Endodermal cell (in vitro differentiated cells): Measurements from ENCODE around the gene NDUFA7. TPM values are rescaled to one million over a fixed set of nuclear protein-coding genes. Genes with fewer than 3 reads are reported as not detected.
"Not testable (repeated sequence)": the region's sequence is repeated elsewhere in the genome, so short reads cannot be mapped to it uniquely, and the experiment has no call there.

Experiments used
- DNase-seq: peaks from one replicate; pipeline ENCODE4 v3.0.0-alpha.2; 2017
- H3K27ac ChIP-seq: 2 replicates; pipeline ENCODE4 v1.5.1; 2013; ENCODE audit warnings: mild to moderate bottlenecking, low read depth, low read length, moderate library complexity
- H3K27me3 ChIP-seq: 2 replicates; pipeline ENCODE4 v1.6.1; 2013; ENCODE audit warnings: mild to moderate bottlenecking, low read length, moderate library complexity; ENCODE audit not compliant: insufficient read depth, control insufficient read depth, poor library complexity, severe bottlenecking
- H3K36me3 ChIP-seq: 2 replicates; pipeline ENCODE4 v1.7.0; 2013; ENCODE audit warnings: mild to moderate bottlenecking, low read length, moderate library complexity; ENCODE audit not compliant: control insufficient read depth, insufficient read depth
- H3K4me1 ChIP-seq: one replicate; pipeline ENCODE4 v1.7.0; 2013; ENCODE audit warnings: low read length; ENCODE audit not compliant: control insufficient read depth, insufficient read depth
- H3K4me3 ChIP-seq: 2 replicates; pipeline ENCODE4 v1.5.1; 2013; ENCODE audit warnings: mild to moderate bottlenecking, low read length, moderate library complexity
- H3K9ac ChIP-seq: 2 replicates; pipeline ENCODE4 v1.6.1; 2013; ENCODE audit warnings: mild to moderate bottlenecking, low read length, moderate library complexity; ENCODE audit not compliant: poor library complexity, severe bottlenecking; ENCODE audit errors: extremely low read depth
- H3K9me3 ChIP-seq: 2 replicates; pipeline ENCODE4 v1.6.1; 2013; ENCODE audit warnings: mild to moderate bottlenecking, low read length, moderate library complexity; ENCODE audit not compliant: control insufficient read depth
- H3K27ac Mint-ChIP-seq: 2 replicates; pipeline ENCODE4 v1.8.0; 2020; ENCODE audit warnings: mixed read lengths
- H3K27me3 Mint-ChIP-seq: 2 replicates; pipeline ENCODE4 v1.8.0; 2021; ENCODE audit warnings: mild to moderate bottlenecking, mixed read lengths; ENCODE audit not compliant: insufficient read depth
- H3K36me3 Mint-ChIP-seq: 2 replicates; pipeline ENCODE4 v1.8.0; 2020; ENCODE audit warnings: low read depth, mixed read lengths
- H3K4me1 Mint-ChIP-seq: 2 replicates; pipeline ENCODE4 v1.8.0; 2020; ENCODE audit warnings: mixed read lengths
- H3K4me3 Mint-ChIP-seq: 2 replicates; pipeline ENCODE4 v1.8.0; 2020; ENCODE audit warnings: mild to moderate bottlenecking, moderate library complexity, mixed read lengths
- H3K9me3 Mint-ChIP-seq: 2 replicates; pipeline ENCODE4 v1.8.0; 2020; ENCODE audit warnings: mild to moderate bottlenecking, mixed read lengths
- WGBS, 2 experiments: methylation state at CpG; one replicate each; pipeline versions ENCODE4 v1.1.5 to v1.1.7; 2013; ENCODE audit warnings: missing lambda C conversion rate in 2 of 2, mixed read lengths in 1 of 2; ENCODE audit not compliant: insufficient coverage in 1 of 2, insufficient read length in 1 of 2; 5-methylcytosine and 5-hydroxymethylcytosine counted together
- total RNA-seq, 2 donors: library from RNA; stranded (reverse); fragmentation: NEBNext Ultra II Directional in 1 of 2; extraction: Animal tissue kit (Norgen Biotek cat#: 25700) in 1 of 2; gene quantifications; 2 replicates in 1 of 2; 3 replicates in 1 of 2; pipeline ENCODE4 v1.2.1, GENCODE V29; 2021
- TF ChIP-seq, protein P1 (sequence below): fragments of 200-600 bp; sonication (generic); conservative IDR thresholded peaks from 2 replicates; pipeline ENCODE4 v1.5.0; 2021; ENCODE audit warnings: antibody characterized with exemption, mild to moderate bottlenecking

The NDUFA7 gene
- total RNA-seq, 2 donors from 2014 or later, result 75.7 to 86.2 TPM

- Histone ChIP-seq H3K4me1 (no peaks in the 10 kb centered on the region), H3K36me3 (no peaks in the 10 kb centered on the region), H3K4me3 (peak within 1 kb of the TSS; percentile 75), H3K27me3 (peaks cover 20% of the 10 kb centered on the region), H3K9me3 (no peaks in the 10 kb centered on the region), H3K27ac (no peak within 1 kb of the TSS), H3K9ac (no peak within 1 kb of the TSS)
- 12 to 15% methylated on average over 28 to 65 of the region's 65 CpGs for WGBS, 2 experiments
- peak; percentile 100 for DNase-seq
- TF ChIP-seq, protein P1, sequence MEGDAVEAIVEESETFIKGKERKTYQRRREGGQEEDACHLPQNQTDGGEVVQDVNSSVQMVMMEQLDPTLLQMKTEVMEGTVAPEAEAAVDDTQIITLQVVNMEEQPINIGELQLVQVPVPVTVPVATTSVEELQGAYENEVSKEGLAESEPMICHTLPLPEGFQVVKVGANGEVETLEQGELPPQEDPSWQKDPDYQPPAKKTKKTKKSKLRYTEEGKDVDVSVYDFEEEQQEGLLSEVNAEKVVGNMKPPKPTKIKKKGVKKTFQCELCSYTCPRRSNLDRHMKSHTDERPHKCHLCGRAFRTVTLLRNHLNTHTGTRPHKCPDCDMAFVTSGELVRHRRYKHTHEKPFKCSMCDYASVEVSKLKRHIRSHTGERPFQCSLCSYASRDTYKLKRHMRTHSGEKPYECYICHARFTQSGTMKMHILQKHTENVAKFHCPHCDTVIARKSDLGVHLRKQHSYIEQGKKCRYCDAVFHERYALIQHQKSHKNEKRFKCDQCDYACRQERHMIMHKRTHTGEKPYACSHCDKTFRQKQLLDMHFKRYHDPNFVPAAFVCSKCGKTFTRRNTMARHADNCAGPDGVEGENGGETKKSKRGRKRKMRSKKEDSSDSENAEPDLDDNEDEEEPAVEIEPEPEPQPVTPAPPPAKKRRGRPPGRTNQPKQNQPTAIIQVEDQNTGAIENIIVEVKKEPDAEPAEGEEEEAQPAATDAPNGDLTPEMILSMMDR, result no peak
- no peaks in the 10 kb centered on the region for H3K9me3 Mint-ChIP-seq
- peaks cover 36% of the 10 kb centered on the region for H3K27me3 Mint-ChIP-seq
- H3K27ac Mint-ChIP-seq, result no peak within 1 kb of the TSS
- no peaks in the 10 kb centered on the region for H3K36me3 Mint-ChIP-seq
- H3K4me3 Mint-ChIP-seq, result peak within 1 kb of the TSS; percentile 56
- H3K4me1 Mint-ChIP-seq, result peaks cover 4% of the 10 kb centered on the region
Measured at GRCh38 chr19:8342684-8343482, 21.7 kb upstream of the NDUFA7 start, which contains the start of gene KANK3. KANK3 (minus strand) TSS chr19:8343262; CDS start chr19:8337828, 5,434 bp downstream.

GRCh38 chr19:8342316-8342683 lies 21.1 kb upstream of the NDUFA7 start:
- no peaks in the 10 kb centered on the region for H3K36me3 ChIP-seq
- no peak overlapping the region for H3K27ac ChIP-seq
- peak; percentile 66 for DNase-seq
- H3K4me3 ChIP-seq, result no peak overlapping the region
- H3K4me1 ChIP-seq, result no peaks in the 10 kb centered on the region
- no peak overlapping the region for H3K9ac ChIP-seq
- peaks cover 4% of the 10 kb centered on the region for H3K4me1 Mint-ChIP-seq
- H3K27me3 Mint-ChIP-seq, result peaks cover 42% of the 10 kb centered on the region
- H3K36me3 Mint-ChIP-seq, result no peaks in the 10 kb centered on the region
- no peak overlapping the region for H3K27ac Mint-ChIP-seq
- H3K9me3 ChIP-seq, result no peaks in the 10 kb centered on the region
- H3K27me3 ChIP-seq, result peaks cover 20% of the 10 kb centered on the region
- H3K4me3 Mint-ChIP-seq, result peak overlapping the region; percentile 56
- 47 to 57% methylated on average over 4 to 14 of the region's 14 CpGs for WGBS, 2 experiments
- TF ChIP-seq, protein P1, result no peak
- H3K9me3 Mint-ChIP-seq, result no peaks in the 10 kb centered on the region

DNA sequence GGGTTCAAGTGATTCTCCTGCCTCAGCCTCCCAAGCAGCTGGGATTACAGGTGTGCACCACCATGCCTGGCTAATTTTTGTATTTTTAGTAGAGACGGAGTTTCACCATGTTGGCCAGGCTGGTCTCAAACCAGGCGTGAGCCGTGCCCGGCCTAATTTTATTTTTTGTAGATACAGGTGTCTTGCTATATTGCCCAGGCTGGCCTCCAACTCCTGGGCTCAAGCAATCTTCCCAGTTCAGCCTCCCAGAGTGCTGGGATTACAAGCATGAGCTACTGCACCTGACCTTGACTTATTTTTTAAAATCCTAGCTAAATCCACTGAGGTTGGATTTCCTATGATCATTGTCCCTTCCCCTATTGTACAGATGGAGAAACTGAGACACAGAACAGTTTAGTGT lies 20.3 kb upstream of the NDUFA7 start:
- not testable (repeated sequence) for H3K4me3 Mint-ChIP-seq
- peaks cover 50% of the 10 kb centered on the region for H3K27me3 Mint-ChIP-seq

More for the DNA sequence above, 20.3 kb upstream of the NDUFA7 start:
- peaks cover 23% of the 10 kb centered on the region for H3K27me3 ChIP-seq
- H3K36me3 Mint-ChIP-seq, H3K27ac Mint-ChIP-seq, H3K4me3 ChIP-seq, H3K9ac ChIP-seq, H3K27ac ChIP-seq, H3K36me3 ChIP-seq, H3K4me1 ChIP-seq, H3K9me3 ChIP-seq, H3K9me3 Mint-ChIP-seq, H3K4me1 Mint-ChIP-seq: not testable (repeated sequence)
- DNase-seq, result peak; percentile 26
- WGBS, 2 experiments, result 85 to 89% methylated on average over 4 of the region's 4 CpGs
